Activated CD4-positive, alpha-beta T cell treated with anti-CD3 and anti-CD28 coated beads, Interleukin-2, amount 50 U/mL, for 48 hours (primary cell): ENCODE data around the gene KRTAP5-5.
"Not testable (repeated sequence)": the region's sequence is repeated elsewhere in the genome, so short reads cannot be mapped to it uniquely, and the experiment has no call there.

ENCODE experiments used
- DNase-seq, 2 experiments: peaks; one replicate each; pipeline ENCODE4 v3.0.0-alpha.2; 2020

Gene KRTAP5-5

DNA sequence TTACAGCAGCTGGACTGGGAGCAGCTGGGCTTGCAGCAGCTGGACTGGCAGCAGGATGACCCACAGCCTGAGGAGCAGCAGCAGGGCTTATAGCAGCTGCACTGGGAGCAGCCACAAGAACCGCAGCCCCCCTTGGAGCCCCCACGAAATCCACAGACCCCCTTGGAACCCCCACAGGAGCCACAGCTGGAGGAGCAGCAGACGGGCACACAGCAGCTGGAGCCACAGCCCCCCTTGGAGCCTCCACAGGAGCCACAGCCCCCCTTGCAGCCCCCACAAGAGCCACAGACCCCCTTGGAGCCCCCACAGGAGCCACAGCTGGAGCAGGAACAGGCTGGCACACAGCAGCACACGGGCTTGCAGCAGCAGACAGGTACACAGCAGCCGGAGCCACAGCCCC, 21.7 kb upstream of the KRTAP5-5 start:
- DNase-seq: not testable (repeated sequence)

DNA sequence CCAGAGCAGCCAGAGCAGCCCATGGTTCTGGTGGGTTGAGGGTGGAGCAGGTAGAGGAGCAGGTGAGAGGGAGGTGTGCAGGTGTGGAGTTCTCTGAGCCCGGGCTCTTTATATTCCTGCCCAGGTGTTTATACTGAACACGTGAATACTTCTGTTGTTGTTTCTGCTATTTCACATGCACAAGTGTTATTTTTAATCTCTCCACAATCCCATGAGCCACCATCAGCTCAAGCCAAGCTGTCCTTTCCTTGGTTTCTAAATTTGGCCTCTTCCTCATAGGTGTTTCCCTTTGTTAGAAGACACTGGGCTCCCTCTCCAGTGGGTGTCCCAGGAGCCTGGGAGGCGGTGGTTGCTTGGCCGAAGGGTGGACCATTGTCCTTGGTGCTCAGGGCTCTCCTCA, 21.2 kb upstream of the KRTAP5-5 start, which contains the start of gene KRTAP5-3:
Gene KRTAP5-3, minus strand, starts transcription at position 101 of the 400 bp plus-strand sequence. Its CDS starts 78 bp downstream, at position 23.
- no peak for DNase-seq

DNA sequence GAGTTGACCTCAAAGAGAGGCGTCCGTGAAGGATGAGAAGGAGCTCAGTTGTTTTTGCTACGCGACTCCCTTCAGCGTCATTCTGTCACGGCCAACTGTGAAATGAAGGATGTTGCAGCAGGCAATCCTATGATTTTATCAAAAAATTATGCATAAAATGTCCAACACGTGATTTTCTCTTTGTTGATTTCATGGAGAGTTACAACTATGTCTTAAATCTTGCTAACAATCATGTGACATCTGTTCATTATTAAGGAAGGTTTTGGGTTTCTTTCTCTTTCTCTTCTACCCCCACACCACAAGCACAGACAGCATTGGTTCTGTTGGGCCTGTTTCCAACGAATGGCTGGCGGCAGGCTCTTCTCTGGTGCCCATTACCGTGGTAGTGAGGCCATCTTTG, 11.3 kb upstream of the KRTAP5-5 start:
- no peak for DNase-seq

DNA sequence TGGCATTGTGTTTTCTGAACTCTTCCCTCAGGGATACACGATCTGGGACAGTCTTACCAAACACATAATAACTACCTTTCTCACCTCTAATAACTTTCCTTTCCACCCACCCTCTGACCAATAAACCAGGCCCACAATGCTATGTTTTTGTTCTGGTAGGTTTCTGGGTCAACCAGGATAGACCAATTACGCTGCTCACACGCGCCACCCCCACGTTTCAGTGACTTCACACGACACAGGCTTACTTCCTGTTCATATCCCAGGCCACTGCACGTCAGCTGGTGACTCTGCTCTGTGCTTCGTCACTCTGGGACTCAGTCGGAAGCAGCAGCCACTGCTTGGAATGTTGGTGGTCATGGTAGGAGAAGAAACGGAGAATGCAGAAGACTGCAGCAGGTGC, 10.1 kb upstream of the KRTAP5-5 start:
- DNase-seq: peak; percentile 21 to 36

DNA sequence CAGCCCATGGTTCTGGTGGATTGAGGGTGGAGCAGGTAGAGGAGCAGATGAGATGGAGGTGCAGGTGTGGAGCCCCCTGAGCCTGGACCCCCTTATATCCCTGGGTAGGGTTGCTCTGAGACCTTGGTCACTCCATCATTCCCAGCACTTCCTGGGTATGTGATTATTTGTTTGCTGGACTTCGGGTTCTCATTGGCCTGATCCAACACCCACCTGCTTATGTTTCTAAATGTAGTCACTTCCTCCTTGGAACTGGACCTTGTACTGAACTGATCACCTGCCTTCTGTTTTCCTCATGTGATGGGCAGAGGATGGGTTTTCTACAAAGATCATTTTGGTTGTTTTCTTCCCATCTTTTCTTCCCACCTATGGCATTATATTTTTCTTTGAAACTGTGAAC, 7.5 kb upstream of the KRTAP5-5 start, which contains the start of gene KRTAP5-4:
Gene KRTAP5-4, minus strand, starts transcription at position 53 of the 400 bp plus-strand sequence. Its CDS starts 45 bp downstream, at position 8.
- no peak for DNase-seq

DNA sequence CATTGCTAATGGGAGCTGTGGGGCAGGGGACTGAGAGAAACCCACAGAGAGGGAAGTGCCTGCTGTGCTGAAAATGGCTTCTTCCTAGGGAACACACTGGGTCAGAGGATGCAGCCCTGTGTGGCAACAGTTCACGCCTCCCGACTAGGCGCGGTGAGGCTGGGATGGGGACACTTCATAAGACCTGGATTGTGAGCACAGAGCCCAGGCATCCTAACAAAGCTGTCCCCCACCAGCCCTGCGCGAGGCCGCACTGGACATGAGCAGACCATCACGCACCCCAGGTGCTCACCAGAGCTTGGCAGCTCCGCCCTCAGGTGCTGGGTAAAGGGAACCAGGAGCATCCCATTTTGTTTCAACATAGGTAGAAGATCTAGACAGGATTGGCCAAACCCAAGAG, 5.9 kb upstream of the KRTAP5-5 start:
- DNase-seq: no peak

DNA sequence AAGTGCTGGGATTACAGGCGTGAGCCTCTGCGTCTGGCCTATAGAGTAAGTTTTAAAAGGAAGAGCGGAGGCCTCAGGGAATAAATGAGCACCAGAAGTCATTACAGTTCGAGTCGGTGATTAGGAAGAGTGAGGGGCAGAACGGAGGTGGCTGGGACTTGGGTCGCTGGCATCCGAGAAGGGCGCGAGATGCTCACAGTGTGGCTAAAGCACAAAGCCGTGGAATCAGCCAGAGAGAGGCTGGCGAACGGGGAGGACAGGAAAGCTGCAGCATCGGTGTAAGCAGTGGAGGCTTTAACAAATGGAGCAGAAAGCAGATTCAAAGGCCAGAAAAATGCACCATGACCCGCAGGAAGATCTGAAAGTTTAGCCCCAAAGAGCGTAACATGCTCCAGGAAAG, 5.0 kb upstream of the KRTAP5-5 start:
- DNase-seq: no peak

DNA sequence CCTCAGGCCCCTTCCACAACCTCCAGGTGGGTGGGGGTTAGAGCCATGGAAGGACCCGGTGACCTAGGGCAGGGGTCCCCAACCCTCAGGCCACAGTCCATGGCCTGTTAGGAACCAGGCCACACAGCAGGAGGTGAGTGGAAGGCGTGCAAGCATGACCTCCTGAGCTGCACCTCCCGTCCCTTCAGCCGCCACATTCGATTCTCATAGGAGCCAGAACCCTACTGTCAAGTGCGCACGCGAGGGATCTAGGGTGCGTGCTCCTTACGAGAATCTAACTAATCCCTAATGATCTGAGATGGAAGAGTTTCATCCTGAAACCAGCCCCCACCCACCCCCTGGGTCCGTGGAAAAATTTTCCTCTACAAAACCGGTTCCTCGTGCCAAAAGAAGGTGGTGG, 4.0 kb upstream of the KRTAP5-5 start:
- DNase-seq: no peak

DNA sequence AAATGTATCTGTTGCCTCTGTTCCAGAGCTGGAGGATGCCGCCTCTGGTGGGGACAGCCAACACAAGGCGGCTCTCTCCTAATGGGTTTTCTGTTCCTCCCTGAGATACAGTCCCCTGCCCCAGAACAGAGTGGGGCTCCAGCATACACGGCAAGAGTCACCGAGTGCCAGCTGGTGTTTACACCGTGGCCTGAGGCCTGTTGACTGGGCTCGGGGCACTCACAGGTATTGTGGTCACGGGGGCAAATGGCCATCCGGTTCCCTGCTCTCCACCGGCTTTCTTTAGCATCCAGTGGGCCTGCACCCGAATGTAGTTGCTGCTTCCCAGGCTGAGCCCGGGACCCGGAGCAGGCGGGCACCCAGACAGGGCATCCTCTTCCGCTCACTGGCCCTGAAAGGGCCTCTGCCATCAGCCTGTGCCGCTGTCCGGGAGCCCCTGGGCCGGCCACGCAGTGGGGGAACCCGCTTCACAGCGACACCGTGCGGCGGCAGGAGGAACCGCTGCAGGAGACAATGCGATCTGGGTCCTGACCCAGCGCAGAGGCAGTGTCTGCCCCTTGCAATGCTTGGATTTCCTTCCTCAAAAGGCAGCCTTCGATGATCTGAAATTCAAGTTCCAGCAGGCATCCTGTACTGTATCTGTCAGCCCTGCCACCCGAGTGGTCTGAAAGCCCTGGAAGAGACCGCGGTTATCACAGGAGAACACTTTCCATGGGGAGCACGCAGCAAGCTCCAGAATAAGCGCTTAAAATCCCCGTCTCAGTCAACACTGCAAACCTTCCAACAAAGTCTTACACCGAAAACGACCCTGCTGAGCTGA, 859 bp upstream of the KRTAP5-5 start:
- DNase-seq: peak; percentile 65 to 71

DNA sequence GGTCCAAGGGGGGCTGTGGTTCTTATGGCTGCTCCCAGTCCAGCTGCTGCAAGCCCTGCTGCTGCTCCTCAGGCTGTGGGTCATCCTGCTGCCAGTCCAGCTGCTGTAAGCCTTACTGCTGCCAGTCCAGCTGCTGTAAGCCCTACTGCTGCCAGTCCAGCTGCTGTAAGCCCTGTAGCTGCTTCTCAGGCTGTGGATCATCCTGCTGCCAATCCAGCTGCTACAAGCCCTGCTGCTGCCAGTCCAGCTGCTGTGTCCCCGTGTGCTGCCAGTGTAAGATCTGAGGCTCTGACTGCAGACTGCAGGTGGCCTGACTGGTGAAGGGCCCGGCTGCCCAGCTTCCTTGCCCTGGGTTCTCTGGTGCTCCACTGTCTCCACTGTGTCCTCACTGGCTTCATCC, 696 bp downstream of the KRTAP5-5 start:
- DNase-seq: no peak

DNA sequence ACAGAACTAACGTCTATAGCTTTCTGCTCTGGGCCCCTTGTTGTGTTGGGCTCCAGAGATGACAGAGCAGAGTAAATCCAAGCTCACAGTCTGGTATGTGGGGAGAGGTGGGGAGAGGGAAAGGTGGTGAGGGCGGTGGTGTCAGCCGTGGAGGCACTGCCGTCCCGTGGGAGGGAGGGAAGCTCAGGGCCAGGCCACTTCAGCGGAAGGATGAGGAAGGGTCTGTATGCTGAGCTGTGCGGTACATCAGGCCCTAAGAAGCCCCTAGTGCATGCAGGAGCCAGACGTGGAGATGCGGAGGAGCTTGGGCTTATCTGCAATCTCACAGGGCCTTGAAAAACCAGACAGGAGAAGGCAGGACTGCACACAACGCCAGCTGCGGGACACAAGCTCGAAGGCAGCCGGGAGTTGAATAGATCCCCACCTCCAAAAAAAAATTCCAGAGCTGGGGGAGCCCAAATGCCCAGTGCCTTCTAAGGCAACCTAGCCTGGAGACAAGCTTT, 1.5 kb downstream of the KRTAP5-5 start:
- no peak for DNase-seq

DNA sequence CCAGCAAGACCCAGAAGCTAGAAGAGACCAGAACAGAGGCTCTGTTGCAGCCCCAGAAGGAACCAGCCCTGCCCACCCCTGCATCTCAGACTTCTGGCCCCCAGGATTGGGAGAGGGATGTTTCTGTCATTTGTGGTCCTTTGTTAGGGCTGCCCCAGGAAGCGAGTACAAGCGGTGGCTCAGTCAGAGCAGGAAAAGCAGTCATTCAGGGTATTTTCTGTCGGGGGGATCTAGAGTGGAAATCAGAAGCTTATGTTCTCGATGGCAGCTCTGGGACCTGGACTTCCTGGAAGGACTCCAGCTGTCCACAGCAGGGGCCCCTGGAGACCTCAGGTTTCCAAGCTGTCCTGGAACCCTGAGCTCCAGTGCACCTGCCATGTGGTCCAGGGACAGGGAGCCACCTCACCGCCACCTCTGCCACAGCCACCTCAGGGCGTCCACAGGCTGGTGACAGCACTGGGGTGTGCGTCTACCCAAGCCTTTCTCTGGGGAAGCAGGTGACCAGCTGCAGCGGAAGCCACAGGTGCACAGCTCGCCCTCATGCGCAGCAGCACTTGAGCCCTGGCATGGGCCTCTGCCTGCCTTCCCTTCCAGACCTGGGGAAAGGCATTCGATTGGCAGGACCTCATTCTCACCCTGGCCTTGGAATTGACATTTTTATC, 2.6 kb downstream of the KRTAP5-5 start:
- no peak for DNase-seq

DNA sequence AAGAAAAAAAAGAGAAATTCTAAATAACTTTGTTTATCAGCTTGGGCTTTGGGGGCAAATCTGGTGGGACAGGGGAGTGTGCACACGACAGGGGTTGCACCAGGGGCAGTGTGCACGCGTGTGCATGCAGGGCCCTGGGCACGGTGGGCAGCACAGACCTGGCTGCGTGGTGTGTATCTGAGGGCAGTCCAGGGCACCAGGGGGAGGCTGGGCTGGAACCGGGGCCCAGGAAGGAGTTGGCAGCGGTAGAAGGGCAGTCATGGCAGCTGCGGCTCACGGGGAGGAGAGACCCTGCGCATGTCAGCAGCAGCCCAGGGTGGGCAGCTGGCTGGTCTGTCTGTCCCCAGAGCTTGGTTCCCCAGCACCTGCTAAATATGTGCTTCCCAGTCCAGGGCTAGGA, 4.3 kb downstream of the KRTAP5-5 start:
- no peak for DNase-seq

DNA sequence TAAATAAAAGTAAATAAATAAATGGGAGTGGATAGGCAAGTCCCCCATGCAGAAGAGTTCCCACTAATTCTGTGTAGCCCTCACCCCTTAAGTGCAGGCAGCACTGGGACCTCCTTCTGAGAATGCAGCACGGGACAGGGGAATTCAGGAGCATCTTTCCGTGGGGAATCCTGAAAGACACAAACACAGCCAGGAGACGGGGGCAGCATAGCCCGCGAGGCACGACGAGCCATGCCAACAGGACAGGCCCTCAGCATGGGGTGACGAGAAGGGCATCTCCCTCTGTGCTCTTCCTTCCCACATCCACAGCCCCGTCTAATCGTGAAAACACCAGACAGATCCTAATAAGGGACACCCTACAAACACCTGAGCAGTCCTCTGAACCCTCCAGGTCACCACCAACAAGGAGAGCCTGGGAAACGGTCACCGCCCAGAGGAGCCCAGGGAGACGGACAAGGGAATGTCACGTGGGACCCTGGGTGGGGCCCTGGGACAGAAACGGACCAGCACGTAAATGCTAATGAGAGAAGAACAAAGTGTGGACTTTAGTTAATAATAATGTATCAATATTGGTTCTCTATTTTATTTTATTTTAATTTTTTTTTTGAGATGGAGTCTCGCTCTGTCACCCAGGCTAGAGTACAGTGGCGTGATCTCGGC, 6.8 kb downstream of the KRTAP5-5 start:
- no peak for DNase-seq

DNA sequence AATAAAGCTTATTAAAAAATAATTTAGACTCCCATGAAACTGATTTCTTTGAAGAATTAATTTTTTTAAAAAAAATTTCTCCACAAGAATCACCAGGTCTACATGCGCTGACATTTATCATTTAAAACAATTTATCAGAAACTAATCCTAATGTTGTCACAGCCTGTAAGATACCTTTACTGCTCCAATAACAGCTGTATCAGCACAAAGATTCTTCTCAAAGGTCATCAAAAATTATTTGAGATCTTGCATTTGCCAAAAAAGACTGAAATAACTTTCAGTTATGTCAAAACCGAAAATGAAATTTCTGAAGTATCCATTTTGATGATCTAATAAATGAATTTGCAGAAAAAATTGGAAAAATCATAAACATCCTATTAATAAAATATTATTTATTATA, 8.1 kb downstream of the KRTAP5-5 start:
- DNase-seq: no peak

DNA sequence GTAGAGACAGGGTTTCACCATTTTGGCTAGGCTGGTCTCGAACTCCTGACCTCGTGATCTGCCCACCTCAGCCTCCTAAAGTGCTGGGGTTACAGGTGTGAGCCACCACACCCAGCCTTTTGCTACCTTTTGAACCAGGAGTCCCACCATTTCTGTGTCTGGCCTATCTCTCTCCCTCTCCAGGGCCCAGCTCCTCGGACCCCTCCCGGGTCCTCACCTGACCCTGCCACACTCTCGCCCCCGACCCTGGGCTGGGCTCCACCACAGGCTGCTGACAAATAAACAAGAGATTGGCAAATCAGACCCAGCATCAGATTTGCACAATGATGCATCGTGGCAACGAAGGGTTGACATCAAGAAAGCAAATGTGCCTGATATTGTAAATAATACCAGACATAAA, 8.8 kb downstream of the KRTAP5-5 start:
- no peak for DNase-seq

DNA sequence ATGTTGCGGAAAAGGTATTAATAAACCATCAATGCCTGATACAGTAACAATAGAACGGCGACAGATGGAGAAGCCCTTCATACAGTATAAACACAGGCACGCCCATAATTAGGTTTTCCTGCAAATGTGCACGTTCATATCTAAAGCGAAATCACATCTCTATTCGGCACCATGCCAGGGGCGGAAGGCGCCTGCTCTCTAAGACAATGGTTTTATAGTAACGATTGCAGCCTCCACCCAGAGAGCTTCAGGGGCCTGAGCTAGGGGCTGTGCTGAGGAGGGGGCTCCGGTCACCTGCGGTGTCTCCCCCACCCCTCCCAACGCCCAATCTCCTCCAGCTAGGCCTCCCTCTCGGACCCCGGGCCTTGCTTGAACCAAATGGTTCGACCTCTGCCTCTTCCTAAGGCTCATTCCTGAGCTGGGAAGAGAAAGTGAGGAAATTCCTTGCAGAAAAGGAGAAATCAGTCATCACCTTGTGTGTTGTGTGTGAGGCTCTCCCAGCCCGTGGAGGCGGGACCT, 9.6 kb downstream of the KRTAP5-5 start:
- no peak for DNase-seq

DNA sequence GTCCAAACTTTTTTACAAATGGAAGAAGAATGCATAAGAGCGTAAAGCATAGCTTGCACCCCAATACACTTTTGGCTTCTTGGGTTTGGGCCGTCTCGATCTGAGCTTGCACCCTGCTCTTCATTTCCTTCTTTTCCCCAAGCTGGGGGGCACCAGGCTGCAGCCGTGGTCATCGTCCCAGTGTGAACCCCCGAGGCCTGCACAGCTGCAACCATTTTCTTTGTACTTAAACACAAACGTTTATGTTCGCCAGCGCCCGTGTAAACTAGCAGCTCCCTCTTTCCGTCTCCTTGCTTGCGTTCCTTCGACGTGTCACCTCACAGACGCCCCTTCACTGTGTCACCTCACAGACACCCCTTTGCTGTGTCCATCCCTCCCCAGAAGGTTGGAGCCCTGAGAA, 10.1 kb downstream of the KRTAP5-5 start:
- DNase-seq: no peak

DNA sequence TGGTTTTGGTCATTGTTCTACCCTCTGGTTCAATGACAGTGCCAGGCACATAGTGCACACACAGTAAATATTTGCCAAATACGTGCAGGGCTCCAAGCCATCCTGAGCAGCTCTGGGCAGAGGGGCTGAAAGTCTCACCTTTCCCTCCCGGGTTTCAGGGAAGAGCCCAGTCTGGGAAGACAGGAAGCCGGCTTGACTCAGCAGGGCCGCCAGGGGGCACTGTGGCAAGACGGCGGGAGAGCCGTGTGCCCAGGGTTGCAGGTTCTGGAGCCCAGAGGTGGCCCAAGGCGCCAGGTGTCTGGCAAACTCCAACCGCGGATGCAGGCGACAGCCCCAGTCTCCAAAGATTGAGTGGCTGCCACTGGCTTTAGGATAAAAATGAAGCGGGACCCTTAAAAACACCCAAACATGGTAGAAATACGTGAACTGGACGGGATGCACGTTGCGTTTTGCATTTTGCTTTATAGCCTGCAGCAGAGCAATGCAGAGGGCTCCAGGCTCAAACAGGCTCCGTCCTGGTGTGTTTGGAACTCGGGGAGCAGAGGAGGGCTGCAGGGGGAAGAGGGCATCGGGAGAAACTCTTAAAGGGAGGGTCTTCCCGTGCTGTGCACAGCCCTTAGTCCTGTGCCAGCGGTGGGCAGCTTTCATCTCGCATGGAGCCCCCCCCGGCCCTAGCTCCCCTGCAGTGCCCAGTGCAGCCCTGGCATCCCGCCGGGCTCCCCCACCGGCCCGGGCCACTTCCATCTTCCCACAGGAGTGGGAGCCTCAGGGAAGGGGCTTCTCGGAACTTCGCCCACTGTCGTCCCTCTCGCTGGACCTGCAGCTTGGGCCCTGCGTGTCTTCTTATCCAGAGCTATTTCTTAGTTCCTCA, 10.7 kb downstream of the KRTAP5-5 start:
- DNase-seq: peak; percentile 26 to 28

DNA sequence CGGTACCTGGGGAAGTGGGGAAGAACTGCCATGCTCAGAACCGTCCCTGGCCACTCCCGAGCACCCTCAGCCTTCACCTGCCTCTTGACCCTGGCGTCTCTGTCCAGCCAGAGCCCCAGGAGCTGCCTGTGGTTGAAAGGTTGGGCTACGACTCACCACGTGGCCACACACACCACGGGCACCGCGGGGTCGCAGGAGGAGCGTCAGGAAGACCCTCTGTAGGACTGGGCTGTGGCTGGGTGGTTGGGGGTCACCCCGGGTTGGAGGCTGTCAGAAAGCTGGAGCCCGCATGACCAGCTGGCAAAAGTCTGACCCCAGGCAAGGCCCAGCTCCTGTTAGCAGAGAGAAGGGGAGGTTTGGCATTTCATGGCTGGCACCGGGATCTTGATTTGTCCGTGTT, 11.5 kb downstream of the KRTAP5-5 start:
- no peak for DNase-seq

DNA sequence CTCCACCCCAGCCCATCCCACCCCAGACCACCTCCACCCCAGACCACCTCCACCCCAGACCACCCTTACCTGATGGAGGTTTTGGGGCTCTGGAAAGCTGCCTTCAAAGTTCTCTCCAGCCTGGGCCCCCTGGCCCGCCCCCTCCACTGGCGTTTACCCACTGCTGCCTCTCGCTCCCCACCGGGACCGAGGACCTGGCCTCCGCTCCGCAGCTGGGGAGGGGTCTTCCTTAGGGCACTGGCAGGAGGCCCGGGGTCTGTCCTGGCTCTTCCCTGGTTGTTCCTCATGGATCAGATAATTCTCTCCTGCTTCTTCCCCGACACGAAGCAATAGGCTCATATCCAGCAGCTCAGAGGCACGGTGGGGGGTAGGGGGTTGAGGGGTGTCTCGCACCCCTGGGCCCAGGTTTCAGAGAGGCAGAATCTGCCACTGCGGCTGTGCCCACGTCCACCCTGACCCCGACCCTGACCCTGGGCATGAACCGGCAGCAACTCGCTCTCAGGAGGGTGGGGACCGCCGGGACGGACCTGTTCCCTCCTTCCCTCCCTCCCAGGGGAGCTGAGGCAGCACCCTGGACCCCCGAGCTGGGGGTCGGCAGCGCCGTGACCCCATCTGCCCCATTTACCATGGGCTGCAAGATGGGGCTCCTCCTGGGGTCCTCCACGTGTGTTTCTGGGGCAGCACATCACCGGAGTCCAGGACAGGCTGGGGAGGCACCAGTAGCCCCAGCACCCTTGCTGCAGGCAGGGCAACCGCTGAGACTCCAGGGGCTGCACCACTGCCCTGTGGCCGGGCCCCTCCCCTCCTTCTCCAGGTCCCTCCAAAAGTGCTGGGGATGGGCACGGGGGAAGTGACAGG, 12.9 kb downstream of the KRTAP5-5 start:
- DNase-seq: no peak
